Smooth muscle cell (in vitro differentiated cells): ENCODE data around the gene FARP2. TPM values are rescaled to one million over a fixed set of nuclear protein-coding genes. Genes with fewer than 3 reads are reported as not detected.
"Not testable (repeated sequence)": the region's sequence is repeated elsewhere in the genome, so short reads cannot be mapped to it uniquely, and the experiment has no call there.

Source experiments
- DNase-seq: peaks from one replicate; lab custom pipeline; 2025; ENCODE audit not compliant: unreplicated experiment; lab: John Stamatoyannopoulos, UW
- H2AFZ ChIP-seq: fragments of 200-600 bp; sonication (generic); 2 replicates; pipeline ENCODE4 v1.6.0; 2016; ENCODE audit warnings: antibody characterized with exemption, low read depth, mild to moderate bottlenecking
- H3F3A ChIP-seq: fragments of 200-600 bp; sonication (generic); 2 replicates; pipeline ENCODE4 v1.6.0; 2017; ENCODE audit warnings: antibody characterized with exemption, low read depth
- H3K27ac ChIP-seq: fragments of 200-600 bp; sonication (generic); 2 replicates; pipeline ENCODE4 v1.5.1; 2016; ENCODE audit warnings: low read depth, mild to moderate bottlenecking
- H3K27me3 ChIP-seq: fragments of 200-600 bp; sonication (generic); 2 replicates; pipeline ENCODE4 v1.6.1; 2016; ENCODE audit warnings: low read depth, mild to moderate bottlenecking
- H3K36me3 ChIP-seq: fragments of 200-600 bp; sonication (generic); 2 replicates; pipeline ENCODE4 v1.5.1; 2016; ENCODE audit warnings: low read depth
- H3K4me1 ChIP-seq: fragments of 200-600 bp; sonication (generic); 2 replicates; pipeline ENCODE4 v1.5.1; 2016; ENCODE audit warnings: low read depth
- H3K4me2 ChIP-seq: fragments of 200-600 bp; sonication (generic); 2 replicates; pipeline ENCODE4 v1.6.0; 2016; ENCODE audit warnings: mild to moderate bottlenecking
- H3K4me3 ChIP-seq: fragments of 200-600 bp; sonication (generic); 2 replicates; pipeline ENCODE4 v1.5.1; 2016; ENCODE audit warnings: mild to moderate bottlenecking
- H3K79me2 ChIP-seq: fragments of 200-600 bp; sonication (generic); 2 replicates; pipeline ENCODE4 v1.6.0; 2016; ENCODE audit warnings: low read depth, mild to moderate bottlenecking
- H3K9ac ChIP-seq: fragments of 200-600 bp; sonication (generic); 2 replicates; pipeline ENCODE4 v1.6.0; 2016; ENCODE audit warnings: low read depth
- H3K9me3 ChIP-seq: fragments of 200-600 bp; sonication (generic); replicated peaks from 2 replicates; pipeline ENCODE4 v1.5.1; 2016; ENCODE audit warnings: low read depth
- H4K20me1 ChIP-seq: fragments of 200-600 bp; sonication (generic); 2 replicates; pipeline ENCODE4 v1.6.0; 2016; ENCODE audit warnings: low read depth
- CTCF ChIP-seq: fragments of 200-600 bp; sonication (generic); IDR thresholded peaks from 2 replicates; pipeline ENCODE4 v1.5.1; 2017; ENCODE audit warnings: borderline replicate concordance, mild to moderate bottlenecking, antibody characterized with exemption; ENCODE audit not compliant: insufficient read depth, poor library complexity, severe bottlenecking
- WGBS: methylation state at CpG from one replicate; pipeline ENCODE4 v1.1.7; 2016; ENCODE audit warnings: low lambda C conversion rate; 5-methylcytosine and 5-hydroxymethylcytosine counted together
- polyA plus RNA-seq: library from polyadenylated mRNA; unstranded; fragments of >200 nt; fragmentation: Nextera tagmentation; extraction: Ambion mirVana; gene quantifications from 2 replicates; pipeline ENCODE4 v1.2.1, GENCODE V29; 2016
- total RNA-seq: library from RNA; depleted of rRNA; stranded (reverse); fragments of >200 nt; gene quantifications from 2 replicates; pipeline ENCODE4 v1.2.3, GENCODE V29; 2014

Gene FARP2
- total and polyA plus RNA-seq, 2 experiments from 2014 or later = 15.9 to 27.4 TPM

DNA sequence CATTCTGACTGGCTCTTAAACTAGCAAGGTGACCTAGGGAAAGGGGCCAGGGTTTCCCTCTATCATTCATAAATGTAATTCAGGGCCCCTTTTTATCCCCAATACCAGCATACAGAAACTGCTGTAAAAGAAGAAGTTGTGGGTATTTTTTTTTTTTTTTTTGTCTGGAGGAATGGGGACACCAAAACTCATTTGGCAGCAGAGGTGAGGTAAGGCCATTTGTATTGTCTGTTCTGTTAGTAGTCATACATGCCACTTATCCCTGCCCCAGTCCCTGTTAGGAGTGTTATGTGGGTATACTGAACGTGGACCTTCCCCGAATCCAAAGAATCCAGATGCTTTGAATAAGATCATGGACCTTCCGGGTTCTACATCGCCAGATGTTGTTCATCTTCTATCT is 38.7 kb upstream of the FARP2 start:
- no peak for DNase-seq
- peak overlapping the region; percentile 99 for H3K27ac ChIP-seq

DNA sequence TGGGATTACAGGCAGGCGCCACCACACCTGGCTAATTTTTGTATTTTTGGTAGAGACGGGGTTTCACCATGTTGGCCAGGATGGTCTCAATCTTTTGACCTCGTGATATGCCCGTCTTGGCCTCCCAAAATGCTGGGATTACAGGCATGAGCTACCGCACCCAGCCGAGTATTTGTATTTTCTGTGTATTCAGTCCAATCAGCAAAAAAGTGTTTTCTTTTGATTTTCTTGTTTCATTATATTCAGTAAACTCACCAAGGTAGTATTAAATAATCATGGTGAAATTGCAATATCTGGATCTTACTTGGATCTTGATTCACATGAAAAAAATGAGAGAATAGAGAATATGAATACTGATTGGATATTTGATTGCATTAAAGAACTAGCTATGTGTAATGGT is 37.3 kb upstream of the FARP2 start:
- Histone ChIP-seq H4K20me1 (peaks cover 78% of the 10 kb centered on the region), H3K4me2 (peak overlapping the region; percentile 93)
- H3K9ac ChIP-seq = not testable (repeated sequence)

More for the DNA sequence above, 38.7 kb upstream of the FARP2 start:
- no peak for TF ChIP-seq CTCF
- peak overlapping the region; percentile 95 for H3K9ac ChIP-seq
- peak overlapping the region; percentile 93 for H3K4me2 ChIP-seq
- H3K4me3 ChIP-seq = peak overlapping the region; percentile 98
- peaks cover 3% of the 10 kb centered on the region for H3F3A ChIP-seq
- WGBS = 60% methylated on average over 4 of the region's 4 CpGs
- H4K20me1 ChIP-seq = peaks cover 64% of the 10 kb centered on the region
- peaks cover 91% of the 10 kb centered on the region for H3K79me2 ChIP-seq
- no peaks in the 10 kb centered on the region for H3K36me3 ChIP-seq
- no peaks in the 10 kb centered on the region for H3K9me3 ChIP-seq
- H2AFZ ChIP-seq = no peak overlapping the region
- peaks cover 44% of the 10 kb centered on the region for H3K4me1 ChIP-seq
- H3K27me3 ChIP-seq = no peaks in the 10 kb centered on the region

DNA sequence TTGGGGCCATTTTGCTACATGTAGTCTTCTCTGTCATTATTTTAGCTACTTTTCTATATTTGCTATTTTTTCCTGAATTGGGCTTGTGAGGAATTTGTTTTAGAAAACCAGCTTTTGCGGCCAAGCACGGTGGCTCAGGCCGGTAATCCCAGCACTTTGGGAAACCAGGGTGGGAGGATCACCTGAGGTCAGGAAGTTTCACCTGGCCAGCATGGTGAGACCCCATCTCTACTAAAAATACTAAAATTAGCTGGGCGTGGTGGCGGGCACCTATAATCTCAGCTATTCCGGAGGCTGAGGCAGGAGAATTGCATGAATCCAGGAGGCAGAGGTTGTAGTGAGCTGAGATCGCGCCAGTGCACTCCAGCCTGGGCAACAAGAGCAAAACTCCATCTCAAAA is 35.7 kb upstream of the FARP2 start:
- Histone ChIP-seq H4K20me1 (peaks cover 94% of the 10 kb centered on the region), H3K79me2 (peaks cover 96% of the 10 kb centered on the region), H3K27me3 (no peaks in the 10 kb centered on the region), H3K27ac (peak overlapping the region; percentile 75), H3K36me3 (no peaks in the 10 kb centered on the region), H3K4me1 (peaks cover 43% of the 10 kb centered on the region), H3F3A (peaks cover 3% of the 10 kb centered on the region), H3K9ac (no peak overlapping the region), H3K4me2 (peak overlapping the region; percentile 93), H3K9me3 (no peaks in the 10 kb centered on the region), H2AFZ (no peak overlapping the region), H3K4me3 (peak overlapping the region; percentile 0)
- 90% methylated on average over 8 of the region's 8 CpGs for WGBS
- no peak for TF ChIP-seq CTCF
- no peak for DNase-seq

More for the DNA sequence above, 37.3 kb upstream of the FARP2 start:
- 79% methylated on average over 6 of the region's 6 CpGs for WGBS
- H3K27ac ChIP-seq = peak overlapping the region; percentile 99
- peak overlapping the region; percentile 98 for H3K4me3 ChIP-seq
- not testable (repeated sequence) for H3K9me3 ChIP-seq, H2AFZ ChIP-seq, H3K27me3 ChIP-seq, H3F3A ChIP-seq, DNase-seq, H3K36me3 ChIP-seq
- H3K4me1 ChIP-seq = peaks cover 40% of the 10 kb centered on the region
- H3K79me2 ChIP-seq = peaks cover 91% of the 10 kb centered on the region

- no peak overlapping the region for H3K9ac ChIP-seq
- H3F3A ChIP-seq = peaks cover 3% of the 10 kb centered on the region
- no peaks in the 10 kb centered on the region for H3K27me3 ChIP-seq
- H3K9me3 ChIP-seq = no peaks in the 10 kb centered on the region
- H3K36me3 ChIP-seq = no peaks in the 10 kb centered on the region
- DNase-seq = no peak
- H3K79me2 ChIP-seq = peaks cover 100% of the 10 kb centered on the region
- H3K27ac ChIP-seq = peak overlapping the region; percentile 75
- peaks cover 43% of the 10 kb centered on the region for H3K4me1 ChIP-seq
- 71% methylated on average over 1 of the region's 1 CpG for WGBS
- no peak overlapping the region for H2AFZ ChIP-seq
- peak overlapping the region; percentile 93 for H3K4me2 ChIP-seq
- TF ChIP-seq CTCF = no peak
- H3K4me3 ChIP-seq = no peak overlapping the region
- peaks cover 100% of the 10 kb centered on the region for H4K20me1 ChIP-seq
Measured at GRCh38 chr2:241321033-241321432, 35.1 kb upstream of the FARP2 start.
